ENCODE results near the gene NAT8L. TPM values are rescaled to one million over a fixed set of nuclear protein-coding genes. Genes with fewer than 3 reads are reported as not detected.
"Not testable (repeated sequence)": the region's sequence is repeated elsewhere in the genome, so short reads cannot be mapped to it uniquely, and the experiment has no call there.

Gene NAT8L, protein sequence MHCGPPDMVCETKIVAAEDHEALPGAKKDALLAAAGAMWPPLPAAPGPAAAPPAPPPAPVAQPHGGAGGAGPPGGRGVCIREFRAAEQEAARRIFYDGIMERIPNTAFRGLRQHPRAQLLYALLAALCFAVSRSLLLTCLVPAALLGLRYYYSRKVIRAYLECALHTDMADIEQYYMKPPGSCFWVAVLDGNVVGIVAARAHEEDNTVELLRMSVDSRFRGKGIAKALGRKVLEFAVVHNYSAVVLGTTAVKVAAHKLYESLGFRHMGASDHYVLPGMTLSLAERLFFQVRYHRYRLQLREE
- polyA plus RNA-seq (2012; ENCODE audit: missing spikeins): not detected

DNA sequence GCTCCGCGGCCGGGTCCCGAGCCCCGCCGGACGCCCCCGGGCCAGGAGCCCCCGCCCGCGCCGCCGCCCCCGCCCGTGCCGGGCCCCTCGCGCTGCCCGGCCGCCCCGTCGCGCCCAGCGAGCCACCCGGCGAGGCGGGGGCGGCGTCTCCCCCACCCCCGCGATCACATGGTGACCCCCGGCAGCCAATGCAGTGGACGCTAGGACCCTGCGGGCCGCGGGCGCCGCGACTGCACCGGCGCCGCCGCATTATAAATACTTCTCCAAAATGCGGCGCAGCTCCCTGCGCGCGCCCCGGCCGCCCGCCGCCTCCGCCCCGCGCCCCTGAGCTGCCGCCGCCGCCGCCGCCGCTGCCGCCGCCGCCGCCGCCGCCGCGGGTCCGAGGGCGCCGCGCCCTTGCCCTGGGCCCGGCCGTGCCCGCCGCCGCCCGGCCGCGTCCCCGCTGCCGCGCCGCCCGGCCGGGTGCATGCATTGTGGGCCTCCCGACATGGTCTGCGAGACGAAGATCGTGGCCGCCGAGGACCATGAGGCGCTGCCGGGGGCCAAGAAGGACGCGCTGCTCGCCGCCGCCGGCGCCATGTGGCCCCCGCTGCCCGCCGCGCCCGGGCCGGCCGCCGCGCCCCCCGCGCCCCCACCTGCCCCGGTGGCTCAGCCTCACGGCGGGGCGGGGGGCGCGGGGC lies at the start of gene NAT8L:
NAT8L (plus strand) TSS at position 282 of the 680 bp plus-strand sequence; CDS start at position 467, 185 bp downstream.
- TF ChIP-seq POLR2A (IDR thresholded peaks at IDR 0.05; ENCODE audit: low read depth, low read length) (no peak), POLR2AphosphoS5 (IDR thresholded peaks at IDR 0.05; ENCODE audit: low read depth, low read length) (no peak), TAF1 (IDR thresholded peaks at IDR 0.05; ENCODE audit: borderline replicate concordance, low read depth, low read length) (no peak)
- DNase-seq (ENCODE audit: insufficient read length) (no peak), FAIRE-seq (no peak)

DNA sequence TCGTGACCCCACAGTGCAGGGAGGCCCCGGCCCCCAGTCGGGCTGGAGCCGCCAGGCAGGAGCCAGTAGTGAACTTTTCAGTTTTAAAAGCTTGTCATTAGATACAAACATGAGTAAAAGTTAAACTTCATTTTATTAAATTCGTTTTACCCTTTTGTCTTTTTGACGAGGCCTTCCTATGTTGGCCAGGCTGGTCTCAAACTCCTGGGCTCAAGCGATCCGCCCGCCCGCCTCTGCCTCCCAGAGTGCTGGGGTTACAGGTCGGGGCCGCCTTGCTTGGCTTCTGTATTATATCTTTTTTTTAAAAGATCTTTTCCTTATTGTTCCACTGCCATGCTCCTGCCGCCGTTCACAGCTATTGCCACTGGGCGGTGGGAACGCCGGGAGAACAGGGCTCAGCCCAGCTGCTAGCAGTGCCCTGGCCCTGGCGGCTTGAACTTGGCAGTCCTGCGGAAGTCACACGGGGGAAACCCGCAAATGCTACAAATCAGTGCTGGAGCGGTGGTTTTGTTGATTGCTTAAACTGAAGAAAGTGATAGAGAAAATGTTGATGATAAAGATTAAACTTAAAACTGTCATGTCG lies 49.4 kb upstream of the NAT8L start:
- DNase-seq (ENCODE audit: insufficient read length) (no peak), FAIRE-seq (peak; percentile 48)
- TF ChIP-seq POLR2A (IDR thresholded peaks at IDR 0.05; ENCODE audit: low read depth, low read length): no peak
- TF ChIP-seq TAF1 (IDR thresholded peaks at IDR 0.05; ENCODE audit: borderline replicate concordance, low read depth, low read length): no peak
- TF ChIP-seq POLR2AphosphoS5 (IDR thresholded peaks at IDR 0.05; ENCODE audit: low read depth, low read length): no peak

DNA sequence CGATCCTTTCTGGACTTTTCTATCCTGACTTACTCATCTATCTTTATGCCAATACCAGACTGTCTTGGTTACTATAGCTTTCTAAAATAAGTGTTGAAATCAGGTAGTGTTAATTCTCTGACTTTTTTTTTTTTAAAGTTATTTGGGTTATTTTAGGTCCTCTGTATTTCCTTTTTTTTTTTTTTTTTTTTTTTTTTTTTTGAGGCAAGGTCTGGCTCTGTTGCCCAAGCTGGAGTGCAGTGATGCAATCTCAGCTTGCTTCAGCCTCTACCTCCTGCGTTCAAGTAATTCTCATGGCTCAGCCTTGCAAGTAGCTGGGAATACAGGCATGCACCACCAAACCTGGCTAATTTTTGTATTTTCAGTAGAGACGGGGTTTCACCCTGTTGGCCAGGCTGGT lies 47.5 kb upstream of the NAT8L start:
- FAIRE-seq (no peak), DNase-seq (ENCODE audit: insufficient read length) (no peak)
- TF ChIP-seq TAF1 (IDR thresholded peaks at IDR 0.05; ENCODE audit: borderline replicate concordance, low read depth, low read length): no peak

DNA sequence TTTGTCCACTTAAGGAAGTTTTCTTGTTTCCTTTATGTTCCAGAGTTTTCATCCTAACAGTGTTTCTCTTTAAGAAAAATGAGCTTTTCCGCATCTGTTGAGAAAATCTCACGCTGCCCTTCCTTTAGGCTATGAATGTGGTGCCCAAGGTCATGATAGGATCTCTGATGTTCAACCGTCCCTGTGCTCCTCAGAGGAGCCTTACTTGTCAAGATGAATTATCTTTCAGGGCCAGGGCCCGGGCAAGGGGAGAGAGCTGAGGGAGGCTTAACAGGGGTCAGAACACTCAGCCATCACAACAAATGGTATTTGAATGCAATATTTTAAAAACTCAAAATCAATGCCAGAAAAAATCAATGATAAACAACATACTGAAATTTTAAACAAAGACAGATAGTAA lies 44.1 kb upstream of the NAT8L start:
- no peak for DNase-seq (ENCODE audit: insufficient read length)
- no peak for FAIRE-seq
- no peak for TF ChIP-seq POLR2A (IDR thresholded peaks at IDR 0.05; ENCODE audit: low read depth, low read length)
- TF ChIP-seq TAF1 (IDR thresholded peaks at IDR 0.05; ENCODE audit: borderline replicate concordance, low read depth, low read length): no peak
- TF ChIP-seq POLR2AphosphoS5 (IDR thresholded peaks at IDR 0.05; ENCODE audit: low read depth, low read length): no peak

DNA sequence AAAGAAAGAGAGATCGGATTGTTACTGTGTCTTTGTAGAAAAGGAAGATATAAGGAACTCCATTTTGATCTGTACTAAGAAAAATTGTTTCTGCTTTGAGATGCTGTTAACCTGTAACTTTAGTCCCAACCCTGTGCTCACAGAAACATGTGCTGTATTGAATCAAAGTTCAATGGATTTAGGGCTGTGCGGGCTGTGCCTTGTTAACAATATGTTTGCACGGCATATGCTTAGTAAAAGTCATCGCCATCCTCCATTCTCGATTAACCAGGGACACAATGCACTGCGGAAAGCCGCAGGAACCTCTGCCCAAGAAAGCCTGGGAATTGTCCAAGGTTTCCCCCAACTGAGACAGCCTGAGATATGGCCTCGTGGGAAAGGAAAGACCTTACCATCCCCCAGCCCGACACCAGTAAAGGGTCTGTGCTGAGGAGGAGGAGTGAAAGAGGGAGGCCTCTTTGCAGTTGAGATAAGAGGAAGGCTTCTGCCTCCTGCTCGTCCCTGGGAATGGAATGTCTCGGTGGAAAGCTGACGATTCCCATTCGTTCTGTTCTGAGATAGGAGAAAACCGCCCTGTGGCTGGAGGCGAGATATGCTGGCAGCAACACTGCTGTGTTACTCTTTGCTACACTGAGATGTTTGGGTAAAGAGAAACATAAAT lies 37.6 kb upstream of the NAT8L start:
- FAIRE-seq; DNase-seq (ENCODE audit: insufficient read length): not testable (repeated sequence)

DNA sequence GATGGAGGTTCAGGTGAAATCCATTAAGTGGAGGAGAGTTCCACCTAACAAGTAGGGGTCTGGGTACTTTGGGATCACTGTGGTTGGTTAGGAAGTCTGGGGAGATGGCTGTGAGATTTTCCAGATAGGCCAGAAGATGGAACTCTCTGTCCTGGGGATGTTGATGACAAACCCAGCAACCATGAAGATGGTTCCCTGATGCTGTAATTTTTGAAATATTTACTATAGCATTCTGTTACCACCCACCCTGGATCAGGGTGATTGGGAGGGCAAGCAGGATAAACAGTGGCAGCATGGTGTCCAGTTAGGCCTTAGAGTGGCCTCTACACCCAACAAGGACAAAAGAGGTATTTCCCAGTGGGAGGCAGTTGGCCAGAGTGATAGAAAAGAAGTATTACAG lies 34.4 kb upstream of the NAT8L start:
- DNase-seq (ENCODE audit: insufficient read length): no peak
- FAIRE-seq: no peak
- no peak for TF ChIP-seq POLR2AphosphoS5 (IDR thresholded peaks at IDR 0.05; ENCODE audit: low read depth, low read length)

DNA sequence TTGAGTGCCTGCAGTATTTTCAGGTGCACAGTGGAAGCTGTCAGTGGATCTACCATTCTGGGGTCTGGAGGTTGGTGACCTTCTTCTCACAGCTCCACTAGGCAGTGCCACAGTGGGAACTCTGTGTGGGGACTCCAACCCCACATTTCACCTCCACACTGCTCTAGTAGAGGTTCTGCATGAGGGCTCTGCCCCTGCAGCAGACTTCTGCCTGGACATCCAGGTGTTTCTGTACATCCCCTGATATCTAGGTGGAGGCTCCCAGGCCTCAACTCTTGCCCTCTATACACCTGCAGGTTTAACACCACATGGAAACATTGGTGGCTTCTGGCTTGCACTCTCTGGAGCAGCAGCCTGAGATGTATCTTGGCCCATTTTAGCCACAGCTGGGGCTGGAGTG lies 33.3 kb upstream of the NAT8L start:
- FAIRE-seq (no peak), DNase-seq (ENCODE audit: insufficient read length) (no peak)
- TF ChIP-seq TAF1 (IDR thresholded peaks at IDR 0.05; ENCODE audit: borderline replicate concordance, low read depth, low read length): no peak
- no peak for TF ChIP-seq POLR2AphosphoS5 (IDR thresholded peaks at IDR 0.05; ENCODE audit: low read depth, low read length)
- TF ChIP-seq POLR2A (IDR thresholded peaks at IDR 0.05; ENCODE audit: low read depth, low read length): no peak

DNA sequence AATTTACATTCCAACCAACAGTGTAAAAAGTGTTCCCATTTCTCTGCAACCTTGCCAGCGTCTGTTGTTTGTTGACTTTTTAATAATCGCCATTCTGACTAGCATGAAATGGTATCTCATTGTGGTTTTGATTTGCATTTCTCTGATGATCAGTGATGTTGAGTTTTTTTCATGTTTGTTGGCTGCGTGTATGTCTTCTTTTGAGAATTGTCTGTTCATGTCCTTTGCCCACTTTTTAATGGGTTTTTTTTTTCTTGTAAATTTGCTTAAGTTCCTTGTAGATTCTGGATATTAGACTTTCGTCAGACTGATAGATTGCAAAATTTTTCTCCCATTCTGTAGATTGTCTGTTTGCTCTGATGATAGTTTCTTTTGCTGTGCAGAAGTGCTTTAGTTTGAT lies 32.0 kb upstream of the NAT8L start:
- FAIRE-seq; DNase-seq (ENCODE audit: insufficient read length): not testable (repeated sequence)

DNA sequence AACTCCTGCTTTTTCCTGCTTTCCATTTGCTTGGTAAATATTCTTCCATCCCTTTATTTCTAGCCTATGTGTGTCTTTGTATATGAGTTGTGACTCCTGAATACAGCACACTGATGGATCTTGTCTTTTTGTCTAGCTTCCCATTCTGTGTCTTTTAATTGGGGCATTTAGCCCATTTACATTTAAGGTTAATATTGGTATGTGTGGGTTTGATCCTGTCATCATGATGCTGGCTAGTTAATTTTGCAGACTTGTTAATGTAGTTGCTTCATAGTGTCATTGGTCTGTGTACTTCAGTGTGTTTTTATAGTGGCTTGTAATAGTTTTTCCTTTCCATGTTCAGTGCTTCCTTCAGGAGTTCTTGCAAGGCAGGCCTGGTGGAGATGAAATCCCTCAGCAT lies 28.0 kb upstream of the NAT8L start:
- DNase-seq (ENCODE audit: insufficient read length); FAIRE-seq: not testable (repeated sequence)

DNA sequence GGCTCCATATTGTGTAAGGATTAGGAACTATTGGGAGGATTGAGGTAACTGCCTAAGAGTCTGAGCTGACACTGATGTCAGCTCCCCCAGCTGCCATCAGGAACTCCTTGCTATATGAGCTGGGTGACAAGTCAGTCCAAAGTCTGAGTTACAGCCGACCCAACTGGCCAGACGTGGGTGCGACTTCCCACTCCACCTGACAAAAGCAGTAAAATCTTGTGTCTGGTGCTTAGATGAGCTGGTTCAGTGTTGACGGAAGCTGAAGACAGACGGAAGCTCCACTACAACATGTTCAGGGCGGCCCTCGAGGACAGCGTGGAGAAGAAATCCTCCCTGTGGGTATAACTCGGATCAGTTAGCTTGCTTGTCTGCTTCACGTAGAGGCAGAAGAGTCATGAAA lies 22.8 kb upstream of the NAT8L start:
- DNase-seq (ENCODE audit: insufficient read length) (no peak), FAIRE-seq (no peak)
- TF ChIP-seq TAF1 (IDR thresholded peaks at IDR 0.05; ENCODE audit: borderline replicate concordance, low read depth, low read length) (no peak), POLR2AphosphoS5 (IDR thresholded peaks at IDR 0.05; ENCODE audit: low read depth, low read length) (no peak), POLR2A (IDR thresholded peaks at IDR 0.05; ENCODE audit: low read depth, low read length) (no peak)

DNA sequence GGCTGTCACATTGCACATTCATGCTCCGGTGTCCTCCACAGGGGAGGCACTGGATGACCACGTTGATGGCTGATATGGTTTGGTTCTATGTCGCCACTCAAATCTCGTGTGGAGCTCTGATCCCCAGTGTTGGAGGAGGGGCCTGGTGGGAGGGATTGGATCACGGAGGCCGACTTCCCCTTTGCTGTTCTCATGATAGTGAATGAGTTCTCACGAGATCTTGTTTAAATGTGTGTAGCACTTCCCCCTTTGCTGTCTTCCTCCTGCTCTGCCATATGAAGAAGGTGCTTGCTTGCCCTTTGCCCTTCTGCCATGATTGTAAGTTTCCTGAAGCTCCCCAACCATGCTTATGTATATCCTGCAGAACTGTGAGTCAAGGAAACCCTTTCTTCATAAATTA lies 22.3 kb upstream of the NAT8L start:
- FAIRE-seq (no peak), DNase-seq (ENCODE audit: insufficient read length) (no peak)
- TF ChIP-seq POLR2A (IDR thresholded peaks at IDR 0.05; ENCODE audit: low read depth, low read length): no peak
- TF ChIP-seq TAF1 (IDR thresholded peaks at IDR 0.05; ENCODE audit: borderline replicate concordance, low read depth, low read length): no peak
- TF ChIP-seq POLR2AphosphoS5 (IDR thresholded peaks at IDR 0.05; ENCODE audit: low read depth, low read length): no peak

DNA sequence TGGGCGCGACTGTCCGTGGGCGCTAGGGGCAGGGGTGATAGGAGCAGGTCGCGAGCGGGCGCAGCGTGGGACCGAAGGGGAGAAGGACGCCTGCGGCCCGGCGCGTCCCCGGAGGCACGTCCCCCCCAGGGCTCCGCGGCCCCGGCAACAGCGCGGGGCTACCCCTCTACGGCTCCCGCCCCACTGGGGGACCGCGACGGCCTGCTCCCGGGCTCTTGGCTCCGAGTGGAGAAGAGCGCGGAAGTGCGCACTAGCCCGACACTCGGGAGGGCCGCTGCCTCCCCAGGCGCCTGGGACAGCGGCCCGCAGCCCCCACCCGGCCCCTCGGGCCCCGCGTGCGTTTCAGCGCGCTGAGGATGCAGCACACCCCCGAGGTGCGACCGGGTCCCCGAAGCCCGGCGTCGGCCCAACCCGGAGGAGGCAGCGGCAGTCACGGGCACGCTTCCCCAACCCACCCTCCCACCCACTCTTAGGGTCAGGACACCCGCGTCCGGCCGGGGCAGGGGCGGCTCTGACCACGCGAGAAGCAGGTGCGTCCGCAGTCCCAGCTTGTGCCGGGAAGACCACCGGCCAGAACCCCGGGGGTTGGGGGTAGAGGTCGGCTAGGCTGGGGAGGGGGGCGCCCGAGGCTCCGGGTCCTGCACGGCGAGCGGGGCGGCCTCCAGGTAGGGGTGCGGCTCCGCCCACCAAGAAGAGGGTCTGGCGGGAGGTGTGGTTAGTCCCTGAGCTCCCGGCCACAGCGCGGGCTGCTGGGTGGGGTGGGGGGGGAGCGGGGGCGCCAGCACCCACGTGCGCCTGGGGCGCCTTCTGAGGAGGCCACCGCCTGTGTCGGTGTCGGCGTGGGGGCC lies 18.5 kb upstream of the NAT8L start:
- no peak for TF ChIP-seq POLR2AphosphoS5 (IDR thresholded peaks at IDR 0.05; ENCODE audit: low read depth, low read length)
- no peak for TF ChIP-seq POLR2A (IDR thresholded peaks at IDR 0.05; ENCODE audit: low read depth, low read length)
- no peak for TF ChIP-seq TAF1 (IDR thresholded peaks at IDR 0.05; ENCODE audit: borderline replicate concordance, low read depth, low read length)
- FAIRE-seq (no peak), DNase-seq (ENCODE audit: insufficient read length) (peak; percentile 32)
